Mesothelial cell of epicardium (in vitro differentiated cells): Measurements from ENCODE around the gene UROD. TPM values are rescaled to one million over a fixed set of nuclear protein-coding genes. Genes with fewer than 3 reads are reported as not detected.

Source experiments
- DNase-seq, 2 experiments: peaks; one replicate each; pipeline ENCODE4 v3.0.0; 2021; ENCODE audit warnings: low spot score in 2 of 2; ENCODE audit not compliant: unreplicated experiment in 2 of 2
- H3K27ac Mint-ChIP-seq: 2 replicates; pipeline ENCODE4 v1.8.0; 2021; ENCODE audit warnings: mixed read lengths
- H3K27me3 Mint-ChIP-seq: 2 replicates; pipeline ENCODE4 v1.8.0; 2021; ENCODE audit warnings: low read depth, mixed read lengths
- H3K36me3 Mint-ChIP-seq: 2 replicates; pipeline ENCODE4 v1.8.0; 2021; ENCODE audit warnings: mixed read lengths
- H3K4me1 Mint-ChIP-seq: 2 replicates; pipeline ENCODE4 v1.8.0; 2021; ENCODE audit warnings: mixed read lengths
- H3K4me3 Mint-ChIP-seq: 2 replicates; pipeline ENCODE4 v1.8.0; 2021; ENCODE audit warnings: mild to moderate bottlenecking, moderate library complexity, mixed read lengths
- H3K9me3 Mint-ChIP-seq: 2 replicates; pipeline ENCODE4 v1.8.0; 2021; ENCODE audit warnings: mixed read lengths
- total RNA-seq: library from RNA; stranded (reverse); gene quantifications from 3 replicates; pipeline ENCODE4 v1.2.1, GENCODE V29; 2021
- TF ChIP-seq, protein P1 (sequence below): fragments of 200-600 bp; sonication (generic); IDR thresholded peaks from one replicate; pipeline ENCODE4 v1.5.0; 2021; ENCODE audit warnings: antibody characterized with exemption; ENCODE audit not compliant: unreplicated experiment

Gene UROD
- total RNA-seq, result 84.0 to 88.3 TPM (median 85.6 TPM) in 3 replicates

DNA sequence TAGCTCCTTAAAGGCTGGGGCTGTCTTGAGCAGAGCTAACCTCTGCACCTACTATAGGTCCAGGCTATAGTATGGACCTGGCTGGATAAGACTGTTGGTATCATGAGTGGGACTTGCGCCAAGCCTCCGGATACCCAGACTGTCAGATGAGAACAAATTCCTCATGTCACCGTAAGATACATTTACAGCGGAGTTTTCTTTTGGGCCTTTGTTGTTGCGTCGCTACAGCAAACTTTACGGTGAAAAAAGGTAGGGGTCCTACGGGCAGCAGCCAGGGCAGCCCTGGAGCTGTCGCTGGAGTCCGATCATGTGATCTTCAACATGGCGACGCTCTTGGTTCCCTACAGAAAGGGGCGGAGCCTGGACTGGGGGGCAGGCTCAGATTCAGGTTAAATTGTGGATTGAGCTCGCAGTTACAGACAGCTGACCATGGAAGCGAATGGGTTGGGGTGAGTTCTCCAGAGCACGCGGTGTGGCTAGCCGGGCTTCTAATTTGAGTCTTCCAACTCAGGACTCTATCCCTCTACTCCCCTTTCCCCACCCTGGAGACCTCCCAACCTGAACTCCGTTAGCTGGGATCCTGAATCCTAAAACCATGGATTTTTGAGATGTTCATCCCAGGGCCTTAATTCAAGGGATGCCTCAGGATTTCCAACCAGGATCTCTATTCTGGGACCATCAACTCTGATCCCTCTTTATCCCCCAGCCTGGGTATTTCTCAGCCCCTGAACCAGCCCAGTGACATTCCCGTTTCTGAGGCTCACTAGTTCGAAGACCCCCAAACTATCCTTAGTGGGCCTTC is at the start of gene UROD:
UROD (plus strand) TSS at position 418 of the 802 bp plus-strand sequence; CDS start at position 430, 12 bp downstream.
- peak; percentile 67 to 84 for DNase-seq
- no peaks in the 10 kb centered on the region for H3K27me3 Mint-ChIP-seq
- TF ChIP-seq, protein P1, sequence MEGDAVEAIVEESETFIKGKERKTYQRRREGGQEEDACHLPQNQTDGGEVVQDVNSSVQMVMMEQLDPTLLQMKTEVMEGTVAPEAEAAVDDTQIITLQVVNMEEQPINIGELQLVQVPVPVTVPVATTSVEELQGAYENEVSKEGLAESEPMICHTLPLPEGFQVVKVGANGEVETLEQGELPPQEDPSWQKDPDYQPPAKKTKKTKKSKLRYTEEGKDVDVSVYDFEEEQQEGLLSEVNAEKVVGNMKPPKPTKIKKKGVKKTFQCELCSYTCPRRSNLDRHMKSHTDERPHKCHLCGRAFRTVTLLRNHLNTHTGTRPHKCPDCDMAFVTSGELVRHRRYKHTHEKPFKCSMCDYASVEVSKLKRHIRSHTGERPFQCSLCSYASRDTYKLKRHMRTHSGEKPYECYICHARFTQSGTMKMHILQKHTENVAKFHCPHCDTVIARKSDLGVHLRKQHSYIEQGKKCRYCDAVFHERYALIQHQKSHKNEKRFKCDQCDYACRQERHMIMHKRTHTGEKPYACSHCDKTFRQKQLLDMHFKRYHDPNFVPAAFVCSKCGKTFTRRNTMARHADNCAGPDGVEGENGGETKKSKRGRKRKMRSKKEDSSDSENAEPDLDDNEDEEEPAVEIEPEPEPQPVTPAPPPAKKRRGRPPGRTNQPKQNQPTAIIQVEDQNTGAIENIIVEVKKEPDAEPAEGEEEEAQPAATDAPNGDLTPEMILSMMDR, result no peak
- H3K9me3 Mint-ChIP-seq, result no peaks in the 10 kb centered on the region
- peaks cover 19% of the 10 kb centered on the region for H3K36me3 Mint-ChIP-seq
- peak within 1 kb of the TSS; percentile 71 for H3K4me3 Mint-ChIP-seq
- peak within 1 kb of the TSS; percentile 84 for H3K27ac Mint-ChIP-seq
- peaks cover 35% of the 10 kb centered on the region for H3K4me1 Mint-ChIP-seq

GRCh38 chr1:44962729-44963128 is 49.3 kb upstream of the UROD start:
- no peak overlapping the region for H3K27ac Mint-ChIP-seq
- H3K4me1 Mint-ChIP-seq, result no peaks in the 10 kb centered on the region
- H3K4me3 Mint-ChIP-seq, result no peak overlapping the region
- H3K36me3 Mint-ChIP-seq, result peaks cover 6% of the 10 kb centered on the region
- H3K27me3 Mint-ChIP-seq, result no peaks in the 10 kb centered on the region
- H3K9me3 Mint-ChIP-seq, result no peaks in the 10 kb centered on the region
- DNase-seq, result no peak
- TF ChIP-seq, protein P1, result no peak

- no peak for DNase-seq
- H3K4me3 Mint-ChIP-seq, result no peak overlapping the region
- TF ChIP-seq, protein P1, result no peak
- no peaks in the 10 kb centered on the region for H3K27me3 Mint-ChIP-seq
- H3K36me3 Mint-ChIP-seq, result peaks cover 4% of the 10 kb centered on the region
- no peaks in the 10 kb centered on the region for H3K4me1 Mint-ChIP-seq
- no peak overlapping the region for H3K27ac Mint-ChIP-seq
- no peaks in the 10 kb centered on the region for H3K9me3 Mint-ChIP-seq
Measured at GRCh38 chr1:44964396-44964795, 47.7 kb upstream of the UROD start.

DNA sequence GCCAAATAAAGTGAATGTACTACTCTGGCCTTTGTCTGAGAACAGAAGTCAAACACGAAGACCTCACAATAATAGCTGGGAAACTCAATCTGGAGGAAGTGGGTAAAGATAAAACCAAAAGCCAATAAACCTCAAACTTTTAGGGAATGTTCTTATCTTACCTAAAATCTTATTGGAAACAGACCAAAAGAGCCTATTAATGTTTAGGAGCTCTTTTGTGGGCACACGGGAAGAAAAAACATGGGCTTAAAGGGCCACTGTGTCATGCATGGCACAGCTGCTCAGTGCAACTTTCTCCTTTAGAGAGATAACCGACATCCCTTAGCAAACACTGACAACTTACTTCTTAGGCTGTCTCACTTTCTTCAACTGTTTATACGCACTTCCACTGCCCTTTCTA is 41.7 kb upstream of the UROD start:
- TF ChIP-seq, protein P1, result no peak
- Mint-ChIP-seq H3K4me3 (no peak overlapping the region), H3K36me3 (peaks cover 3% of the 10 kb centered on the region), H3K4me1 (peaks cover 4% of the 10 kb centered on the region), H3K27me3 (no peaks in the 10 kb centered on the region), H3K27ac (peak overlapping the region; percentile 62), H3K9me3 (no peaks in the 10 kb centered on the region)
- no peak for DNase-seq

DNA sequence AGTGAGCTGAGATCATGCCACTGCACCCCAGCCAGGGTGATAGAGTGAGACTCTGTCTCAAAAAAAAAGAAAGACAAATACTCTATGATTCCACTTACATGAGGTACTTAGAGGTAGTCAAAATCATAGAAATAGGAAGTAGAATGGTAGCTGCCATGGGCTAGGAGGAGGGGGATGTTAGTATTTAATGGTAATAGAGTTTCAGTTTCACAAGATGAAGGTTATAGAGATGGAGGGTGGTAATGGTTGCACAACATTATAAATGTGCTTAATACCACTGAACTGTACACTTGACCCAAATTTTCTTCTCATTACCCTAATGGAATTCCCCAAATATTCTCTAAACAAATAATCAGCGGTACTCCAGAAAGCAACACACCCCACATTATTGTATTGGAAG is 38.4 kb upstream of the UROD start:
- Mint-ChIP-seq H3K36me3 (peaks cover 31% of the 10 kb centered on the region), H3K27me3 (no peaks in the 10 kb centered on the region), H3K27ac (no peak overlapping the region), H3K9me3 (peaks cover 19% of the 10 kb centered on the region), H3K4me3 (no peak overlapping the region), H3K4me1 (peaks cover 4% of the 10 kb centered on the region)
- DNase-seq, result no peak
- TF ChIP-seq, protein P1, result no peak
